K562 (cell line): Measurements from ENCODE around the gene DCHS2. TPM values are rescaled to one million over a fixed set of nuclear protein-coding genes. Genes with fewer than 3 reads are reported as not detected.

Source experiments
- ATAC-seq: fragments of 200-7000 bp; cut with Tn5 transposase; 3 replicates; pipeline ENCODE4 v1.9.1; 2020; ENCODE audit warnings: moderate library complexity
- BruUV-seq: library from RNA; stranded (reverse); fragments of 400-500 nt; replicated peaks from 2 replicates; lab custom pipeline; 2021; lab: Mats Ljungman, UMichigan
- CTCF ChIA-PET: fragments of 300-600 bp; formaldehyde crosslinking; extraction: SDS; loops from one replicate; lab custom pipeline; 2021; ENCODE audit warnings: low intra/inter-chr PET ratio; lab: Yijun Ruan, JAX
- POLR2A ChIA-PET: fragments of 300-600, 350-650 bp; sonication (Branson Sonifier 250); formaldehyde crosslinking; extraction: SDS; loops from one replicate; lab custom pipeline; 2021; ENCODE audit warnings: antibody characterized with exemption, inconsistent platforms; lab: Yijun Ruan, JAX
- DNase-seq, 4 experiments: peaks; one replicate each; pipeline versions ENCODE4 v3.0.0 to v3.0.0-alpha.2; 2011 to 2018; ENCODE audit warnings: low spot score in 3 of 4, mixed read lengths in 3 of 4; ENCODE audit errors: extremely low read depth in 1 of 4
- FAIRE-seq: peaks from 2 replicates; lab custom pipeline; 2011; peaks lifted over from hg19 to GRCh38; lab: Jason Lieb, UNC
- H2AFZ ChIP-seq: 2 replicates; pipeline ENCODE4 v1.6.0; 2011; ENCODE audit warnings: low read depth, low read length, control low read depth, inconsistent platforms
- H3K27ac ChIP-seq: fragments of 200-600 bp; 3 replicates; pipeline ENCODE4 v1.8.0; 2011; ENCODE audit warnings: low read depth, mild to moderate bottlenecking, control low read depth, inconsistent platforms, low read length, moderate library complexity, mixed read lengths; ENCODE audit errors: extremely low read depth
- H3K27me3 ChIP-seq, 2 experiments: fragments of 300-600 bp in 1 of 2; 2 replicates in 1 of 2; 3 replicates in 1 of 2; pipeline versions ENCODE4 v1.6.0 to v1.8.0; 2011; ENCODE audit warnings: inconsistent platforms in 2 of 2, low read length in 2 of 2, mild to moderate bottlenecking in 1 of 2, mixed read lengths in 1 of 2, moderate library complexity in 1 of 2; ENCODE audit not compliant: control insufficient read depth in 2 of 2, insufficient read depth in 2 of 2
- H3K36me3 ChIP-seq: fragments of 300-600 bp; 3 replicates; pipeline ENCODE4 v1.8.0; 2011; ENCODE audit warnings: mild to moderate bottlenecking, low read length, inconsistent platforms; ENCODE audit not compliant: control insufficient read depth, insufficient read depth
- H3K4me1 ChIP-seq, 2 experiments: fragments of 200-600 bp in 1 of 2; replicated peaks in 1 of 2; 2 replicates in 1 of 2; 3 replicates in 1 of 2; pipeline versions ENCODE4 v1.5.1 to v1.8.0; 2011; ENCODE audit warnings: inconsistent platforms in 2 of 2, low read length in 2 of 2, mild to moderate bottlenecking in 1 of 2, mixed read lengths in 1 of 2, moderate library complexity in 1 of 2; ENCODE audit not compliant: control insufficient read depth in 2 of 2, insufficient read depth in 2 of 2
- H3K4me2 ChIP-seq: 2 replicates; pipeline ENCODE4 v1.6.1; 2011; ENCODE audit warnings: low read length, control low read depth, inconsistent platforms, mixed read lengths; ENCODE audit not compliant: insufficient read depth
- H3K4me3 ChIP-seq: fragments of 200-600 bp; sonication (generic), shearing (Covaris generic); 2 replicates; pipeline ENCODE4 v1.5.1; 2016; ENCODE audit warnings: control low read depth, inconsistent platforms
- H3K79me2 ChIP-seq: fragments of 200-600 bp; 3 replicates; pipeline ENCODE4 v1.8.0; 2011; ENCODE audit warnings: low read length, inconsistent platforms; ENCODE audit not compliant: control insufficient read depth, insufficient read depth
- H3K9ac ChIP-seq, 2 experiments: 2 replicates each; pipeline versions ENCODE4 v1.6.0 to v1.6.1; 2011; ENCODE audit warnings: low read depth in 2 of 2, low read length in 2 of 2, control low read depth in 1 of 2, inconsistent platforms in 1 of 2, mild to moderate bottlenecking in 1 of 2, mixed read lengths in 1 of 2; ENCODE audit not compliant: insufficient read depth in 1 of 2
- H3K9me1 ChIP-seq: one replicate; pipeline ENCODE4 v1.6.0; 2011; ENCODE audit warnings: inconsistent platforms, mild to moderate bottlenecking, low read length, moderate library complexity; ENCODE audit not compliant: control insufficient read depth, insufficient read depth
- H3K9me3 ChIP-seq: replicated peaks from 2 replicates; pipeline ENCODE4 v1.5.1; 2011; ENCODE audit warnings: low read depth, low read length, inconsistent platforms; ENCODE audit not compliant: control insufficient read depth, insufficient read depth
- H4K20me1 ChIP-seq: replicated peaks from 2 replicates; pipeline ENCODE4 v1.6.1; 2011; ENCODE audit warnings: low read length, inconsistent platforms, mixed read lengths; ENCODE audit not compliant: control insufficient read depth, insufficient read depth
- MEF2D ChIP-seq: conservative IDR thresholded peaks from 2 replicates; pipeline ENCODE4 v1.6.1; 2016; ENCODE audit warnings: low read depth, missing genetic modification characterization, missing compliant biosample characterization
- NR1H2 ChIP-seq: sonication (generic); formaldehyde crosslinking; IDR thresholded peaks from 2 replicates; pipeline ENCODE4 v1.4.0; 2020; ENCODE audit warnings: mild to moderate bottlenecking, missing genetic modification reagents
- SNIP1 ChIP-seq: fragments of 450-650 bp; IDR thresholded peaks from 2 replicates; pipeline ENCODE4 v1.7.1; 2017; ENCODE audit warnings: low read depth, mild to moderate bottlenecking
- TRIM25 ChIP-seq: fragments of 450-650 bp; IDR thresholded peaks from 2 replicates; pipeline ENCODE4 v1.7.0; 2016; ENCODE audit warnings: borderline replicate concordance
- ZBTB1 ChIP-seq: sonication (generic); formaldehyde crosslinking; IDR thresholded peaks from 2 replicates; pipeline ENCODE4 v1.8.1; 2023; ENCODE audit warnings: missing genetic modification reagents, low read depth, mild to moderate bottlenecking, borderline replicate concordance
- ZNF12 ChIP-seq: sonication (generic); formaldehyde crosslinking; IDR thresholded peaks from 2 replicates; pipeline ENCODE4 v1.4.0; 2020; ENCODE audit warnings: mild to moderate bottlenecking, missing genetic modification reagents
- ZNF311 ChIP-seq: fragments of 250-450 bp; sonication (Bioruptor Pico); IDR thresholded peaks from 2 replicates; pipeline ENCODE4 v1.4.0; 2020; ENCODE audit warnings: mild to moderate bottlenecking, moderate library complexity
- WGBS: fragments of 100-300 bp; shearing (Covaris generic); methylation state at CpG from one replicate; pipeline ENCODE4 v1.1.6; 2016; ENCODE audit warnings: low coverage, mixed read lengths; ENCODE audit not compliant: insufficient coverage; ENCODE audit errors: missing lambda C conversion rate; 5-methylcytosine and 5-hydroxymethylcytosine counted together
- in situ Hi-C: fragments of 300-500 bp; cut with MboI; formaldehyde crosslinking; loops from 4 replicates; pipeline ENCODE4 v1.15.0; 2018; ENCODE audit warnings: inconsistent platforms, mixed read lengths
- intact Hi-C: fragments of 100-400 bp; cut with micrococcal nuclease; formaldehyde crosslinking; loops from 2 replicates; pipeline ENCODE4 v1.14.2; 2022
- polyA plus RNA-seq, 8 experiments: library from polyadenylated mRNA; depleted of rRNA in 4 of 8; stranded (reverse) in 5 of 8; unstranded in 3 of 8; fragments of >200 nt; fragmentation: Nextera tagmentation in 2 of 8; fragmentation: Illumina TruSeq in 1 of 8; extraction: Ambion mirVana in 2 of 8; extraction: Trizol in 1 of 8; gene quantifications; 2 replicates each; pipeline versions ENCODE4 v1.2.1 to v1.2.3, GENCODE V29; 2011 to 2014; ENCODE audit warnings: inconsistent platforms in 1 of 8, missing spikeins in 1 of 8
- total RNA-seq, 7 experiments: library from RNA; depleted of rRNA in 6 of 7; stranded (reverse); fragments of >200 nt in 6 of 7; fragmentation: Illumina TruSeq in 2 of 7; extraction: Trizol in 2 of 7; gene quantifications; 2 replicates each; pipeline versions ENCODE4 v1.2.1 to v1.2.3, GENCODE V29; 2011 to 2021; ENCODE audit warnings: low replicate concordance in 1 of 7

DCHS2 gene
- total and polyA plus RNA-seq, 9 of the 15 experiments (the other 6 are each of a cell fraction or from before 2014, with no cell fraction given): 0.49 to 7.1 (median 5.3) TPM

GRCh38 chr4:154414796-154415195 lies 76.8 kb downstream of the DCHS2 start (continued):
- TF ChIP-seq MEF2D: no peak
- TF ChIP-seq ZNF12: no peak
- TF ChIP-seq SNIP1: no peak
- TF ChIP-seq TRIM25: no peak
- TF ChIP-seq NR1H2 (CRISPR knock-in tag): no peak

- DNase-seq (no peak), FAIRE-seq (no peak), ATAC-seq (no peak)
- Histone ChIP-seq H3K4me1 (peaks cover 0 to 8% of the 10 kb centered on the region in 2 experiments; a peak in 4 of 5 replicates), H3K4me2 (no peak overlapping the region), H3K36me3 (no peaks in the 10 kb centered on the region), H4K20me1 (no peaks in the 10 kb centered on the region), H3K9me1 (no peaks in the 10 kb centered on the region), H2AFZ (no peak overlapping the region), H3K9me3 (no peaks in the 10 kb centered on the region), H3K27me3 (no peaks in the 10 kb centered on the region), H3K9ac (no peak overlapping the region), H3K4me3 (no peak overlapping the region), H3K79me2 (peaks cover 3% of the 10 kb centered on the region; the same call in 2 of the 3 replicates), H3K27ac (no peak overlapping the region)
- TF ChIP-seq ZNF311: no peak
- TF ChIP-seq ZBTB1: no peak
- CTCF ChIA-PET: interaction anchor here (0.6 kb wide), 1 partner anchor 1589 kb away, joined by 4 read pairs; no protein-coding TSS in a partner anchor
- intact Hi-C loops (no loop called here), in situ Hi-C loops (no loop called here)
- BruUV-seq: no TSS peak
- POLR2A ChIA-PET: no interaction called here
- 43% methylated on average over 2 of the region's 2 CpGs for WGBS
These were observed 77.2 kb downstream of the DCHS2 start for GRCh38 chr4:154414371-154414770.
